Measurements from ENCODE around the gene PLCB1. TPM values are rescaled to one million over a fixed set of nuclear protein-coding genes. Genes with fewer than 3 reads are reported as not detected.
A peak's percentile ranks its signal among the peaks of the same experiment; 100 is the strongest.

Gene PLCB1
- total and polyA plus RNA-seq, 2 of the 4 experiments (the other 2 are of a cell fraction) = 5.6 to 16.1 TPM

- intact Hi-C loops (cut with micrococcal nuclease) = no loop called here
- WGBS, 2 experiments (ENCODE audit: extremely low coverage in 2 of 2, insufficient read length in 1 of 2) = no CpG with 5 or more reads among the region's 3 CpGs
Observed at GRCh38 chr20:8744228-8744844, 612.3 kb downstream of the PLCB1 start.

More at GRCh38 chr20:8744228-8744844, 612.3 kb downstream of the PLCB1 start:
- DNase-seq (peak; percentile 57), ATAC-seq (ENCODE audit: low read depth) (no peak; the same call in 1 of the 2 replicates)
- Histone ChIP-seq H3K9ac (ENCODE audit: low read depth, low read length) (no peak overlapping the region), H3K4me3 (ENCODE audit: insufficient read depth, low read depth, low read length) (no peak overlapping the region), H4K5ac (ENCODE audit: low read depth, low read length) (no peak overlapping the region), H2BK15ac (ENCODE audit: low read depth, low read length) (no peak overlapping the region), H2BK120ac (ENCODE audit: low read depth, low read length) (no peak overlapping the region), H2AK9ac (replicated peaks; ENCODE audit: low read depth, low read length, poor library complexity) (no peak overlapping the region), H4K20me1 (ENCODE audit: insufficient read depth, low read length) (no peaks in the 10 kb centered on the region), H3K79me1 (ENCODE audit: low read depth in 1 of 2, low read length in 2 of 2) (no peaks in the 10 kb centered on the region), H2AFZ (replicated peaks; ENCODE audit: low read length, poor library complexity) (no peak overlapping the region), H2AK5ac (ENCODE audit: low read depth, low read length) (no peak overlapping the region), H3K4ac (ENCODE audit: low read depth, low read length) (no peak overlapping the region), H3K36me3 (ENCODE audit: control insufficient read depth, insufficient read depth, low read length) (peaks cover 3% of the 10 kb centered on the region; the same call in 1 of the 2 replicates), H3K9me1 (ENCODE audit: insufficient read depth, low read length) (no peaks in the 10 kb centered on the region; the same call in 1 of the 2 replicates), H4K8ac (ENCODE audit: low read depth in 2 of 2, low read length in 2 of 2) (no peak overlapping the region), H3K23ac (ENCODE audit: low read depth, low read length) (no peak overlapping the region), H3K27me3 (ENCODE audit: control insufficient read depth, insufficient read depth, low read length) (no peaks in the 10 kb centered on the region), H3K9me3 (ENCODE audit: control insufficient read depth, insufficient read depth, low read length) (no peaks in the 10 kb centered on the region), H2BK20ac (ENCODE audit: low read depth, low read length) (no peak overlapping the region), H3K56ac (ENCODE audit: extremely low read depth, insufficient read depth, low read length) (no peak overlapping the region), H3K27ac (ENCODE audit: insufficient read depth, low read length) (no peak overlapping the region), H3K4me1 (ENCODE audit: control insufficient read depth, insufficient read depth, low read length) (0 out of 2 replicates have a peak, but pooled peaks cover 1% of the 10 kb centered on the region), H3K14ac (replicated peaks; ENCODE audit: low read depth, low read length) (no peak overlapping the region), H2BK5ac (ENCODE audit: low read depth, low read length, poor library complexity, severe bottlenecking) (no peak overlapping the region), H3K4me2 (ENCODE audit: low read depth, low read length) (no peak overlapping the region), H3K18ac (ENCODE audit: low read depth, low read length) (no peak overlapping the region), H4K91ac (ENCODE audit: insufficient read depth, low read depth, low read length) (no peak overlapping the region)
- POLR2A ChIA-PET (ENCODE audit: unreplicated experiment) = no interaction called here
- no TSS peak for BruUV-seq (replicated peaks)
- in situ Hi-C loops (cut with MboI; ENCODE audit: low sequenced_read_pairs) (no loop called here), dilution Hi-C loops (cut with HindIII; ENCODE audit: low sequenced_read_pairs, unreplicated experiment) (no loop called here)
- CTCF ChIA-PET = interaction anchor here (0.8 kb wide), 1 partner anchor 15 kb away, joined by 5 read pairs; no protein-coding TSS in a partner anchor
- TF ChIP-seq BHLHE40 (IDR thresholded peaks at IDR 0.05; ENCODE audit: low read depth, low read length) (no peak), MAZ (IDR thresholded peaks at IDR 0.05; ENCODE audit: borderline replicate concordance, low read depth, low read length) (no peak), RFX5 (IDR thresholded peaks at IDR 0.05; ENCODE audit: low read depth, low read length) (no peak), USF2 (IDR thresholded peaks at IDR 0.05; ENCODE audit: low read depth, low read length) (no peak), NFE2L2 (IDR thresholded peaks at IDR 0.05; ENCODE audit: low read depth, low read length) (no peak), SMC3 (IDR thresholded peaks at IDR 0.05; ENCODE audit: low read depth, low read length) (no peak), CEBPB (IDR thresholded peaks at IDR 0.05; ENCODE audit: low read depth, low read length) (no peak), POLR2A (IDR thresholded peaks at IDR 0.05; ENCODE audit: low read depth, low read length) (no peak), RAD21 (IDR thresholded peaks at IDR 0.05; ENCODE audit: low read length) (no peak), FOS (IDR thresholded peaks at IDR 0.05; ENCODE audit: low read depth, low read length) (no peak), CTCF (conservative IDR thresholded peaks at IDR 0.05; ENCODE audit: low read depth, low read length) (no peak)
